HEK293T (cell line): ENCODE measurements around the gene SRP54.
"Not testable (repeated sequence)": the region's sequence is repeated elsewhere in the genome, so short reads cannot be mapped to it uniquely, and the experiment has no call there.

Experiments used
- CTCF ChIA-PET: fragments of 350-600 bp; formaldehyde crosslinking; extraction: SDS; loops from one replicate; lab custom pipeline; 2021; ENCODE audit warnings: antibody characterized with exemption, inconsistent platforms; lab: Yijun Ruan, JAX
- POLR2A ChIA-PET: fragments of 350-600 bp; formaldehyde crosslinking; extraction: SDS; loops from one replicate; lab custom pipeline; 2020; ENCODE audit warnings: antibody characterized with exemption, inconsistent platforms; lab: Yijun Ruan, JAX
- DNase-seq: peaks from one replicate; pipeline ENCODE4 v3.0.0; 2012; ENCODE audit warnings: mixed read lengths; ENCODE audit errors: extremely low spot score
- ARNT ChIP-seq: fragments of 450-650 bp; IDR thresholded peaks from 2 replicates; pipeline ENCODE4 v1.6.1; 2017; ENCODE audit warnings: mild to moderate bottlenecking
- BHLHE40 ChIP-seq: fragments of 450-650 bp; IDR thresholded peaks from 2 replicates; pipeline ENCODE4 v1.6.1; 2016; ENCODE audit warnings: mild to moderate bottlenecking, moderate library complexity, borderline replicate concordance
- CTBP1 ChIP-seq: fragments of 450-650 bp; IDR thresholded peaks from 2 replicates; pipeline ENCODE4 v1.6.1; 2016; ENCODE audit warnings: borderline replicate concordance
- ELF4 ChIP-seq: fragments of 450-650 bp; IDR thresholded peaks from 2 replicates; pipeline ENCODE4 v1.6.1; 2017; ENCODE audit warnings: antibody characterized with exemption
- FOXA1 ChIP-seq: fragments of 450-650 bp; IDR thresholded peaks from 2 replicates; pipeline ENCODE4 v1.6.1; 2016; ENCODE audit warnings: mild to moderate bottlenecking
- FOXK2 ChIP-seq: fragments of 450-650 bp; IDR thresholded peaks from 2 replicates; pipeline ENCODE4 v1.6.1; 2016; ENCODE audit warnings: mild to moderate bottlenecking
- FOXM1 ChIP-seq: fragments of 450-650 bp; IDR thresholded peaks from 2 replicates; pipeline ENCODE4 v1.6.1; 2017; ENCODE audit warnings: mild to moderate bottlenecking, borderline replicate concordance
- HDGF ChIP-seq: fragments of 450-650 bp; IDR thresholded peaks from 2 replicates; pipeline ENCODE4 v1.6.1; 2017; ENCODE audit warnings: antibody characterized with exemption, borderline replicate concordance
- L3MBTL2 ChIP-seq: fragments of 450-650 bp; conservative IDR thresholded peaks from 2 replicates; pipeline ENCODE4 v1.6.1; 2016; ENCODE audit warnings: mild to moderate bottlenecking
- LEF1 ChIP-seq: fragments of 450-650 bp; IDR thresholded peaks from 2 replicates; pipeline ENCODE4 v1.6.1; 2017; ENCODE audit warnings: mild to moderate bottlenecking, borderline replicate concordance
- NFRKB ChIP-seq: fragments of 450-650 bp; IDR thresholded peaks from 2 replicates; pipeline ENCODE4 v1.6.1; 2016; ENCODE audit warnings: mild to moderate bottlenecking, moderate library complexity
- SP1 ChIP-seq: fragments of 450-650 bp; IDR thresholded peaks from 2 replicates; pipeline ENCODE4 v1.6.1; 2017
- SUZ12 ChIP-seq: fragments of 450-650 bp; IDR thresholded peaks from 2 replicates; pipeline ENCODE4 v1.6.1; 2016; ENCODE audit warnings: mild to moderate bottlenecking
- TARDBP ChIP-seq: fragments of 450-650 bp; IDR thresholded peaks from 2 replicates; pipeline ENCODE4 v1.6.1; 2016
- ZNF384 ChIP-seq: fragments of 450-650 bp; IDR thresholded peaks from 2 replicates; pipeline ENCODE4 v1.6.1; 2016
- TF ChIP-seq, protein P1 (sequence below): fragments of 450-650 bp; IDR thresholded peaks from 2 replicates; pipeline ENCODE4 v1.6.1; 2016

The SRP54 gene

DNA sequence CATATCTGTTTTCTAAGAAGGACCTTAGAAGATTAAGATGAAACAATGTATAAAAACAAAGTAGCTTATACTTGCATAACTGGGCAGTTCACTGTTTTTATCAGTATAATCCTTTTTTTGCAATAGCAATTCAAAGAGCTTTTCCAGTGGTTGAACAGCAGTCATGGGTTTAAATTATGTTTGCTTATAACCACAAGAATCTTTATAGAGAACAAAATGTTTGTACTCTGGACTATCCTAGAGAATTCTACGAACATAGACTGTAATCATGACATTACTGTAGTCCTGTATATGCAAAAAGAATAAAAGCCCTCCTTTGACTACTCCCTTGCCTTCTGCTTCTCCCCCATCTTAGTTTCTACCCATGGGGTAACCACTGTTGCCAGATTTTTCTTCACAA is 69.0 kb downstream of the SRP54 start:
- ChIA-PET POLR2A (interaction anchor here (0.6 kb wide), 1 partner anchor 70 kb away, joined by 3 read pairs; the partner anchor contains the start of gene PPP2R3C), CTCF (interaction anchor here (0.7 kb wide), 1 partner anchor 70 kb away, joined by 3 read pairs; the partner anchor contains the start of gene PPP2R3C)
- TF ChIP-seq FOXK2 (no peak), FOXM1 (no peak), L3MBTL2 (no peak)
- DNase-seq, result no peak

DNA sequence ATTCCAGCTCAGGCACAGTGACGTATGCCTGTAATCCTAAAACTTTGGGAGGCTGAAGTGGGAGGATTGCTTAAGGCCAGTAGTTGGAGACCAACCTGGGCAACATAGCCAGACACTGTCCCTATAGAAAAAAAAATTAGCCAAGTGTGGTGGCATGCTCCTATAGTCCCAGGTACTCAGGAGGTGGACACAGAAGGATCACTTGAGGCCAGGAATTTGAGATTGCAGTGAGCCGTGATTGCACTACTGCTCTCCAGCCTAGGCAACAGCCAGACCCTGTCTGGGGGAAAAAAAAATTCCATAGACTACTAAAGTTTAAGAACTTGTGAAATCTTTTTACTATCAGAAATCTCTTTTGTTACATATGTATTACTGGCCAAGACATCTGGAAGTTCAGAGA is 69.8 kb downstream of the SRP54 start:
- TF ChIP-seq ELF4 (no peak), HDGF (no peak), TARDBP (no peak), L3MBTL2 (no peak), ZNF384 (no peak), CTBP1 (no peak), FOXA1 (no peak)
- POLR2A ChIA-PET, result no interaction called here
- CTCF ChIA-PET, result no interaction called here
- DNase-seq, result no peak

DNA sequence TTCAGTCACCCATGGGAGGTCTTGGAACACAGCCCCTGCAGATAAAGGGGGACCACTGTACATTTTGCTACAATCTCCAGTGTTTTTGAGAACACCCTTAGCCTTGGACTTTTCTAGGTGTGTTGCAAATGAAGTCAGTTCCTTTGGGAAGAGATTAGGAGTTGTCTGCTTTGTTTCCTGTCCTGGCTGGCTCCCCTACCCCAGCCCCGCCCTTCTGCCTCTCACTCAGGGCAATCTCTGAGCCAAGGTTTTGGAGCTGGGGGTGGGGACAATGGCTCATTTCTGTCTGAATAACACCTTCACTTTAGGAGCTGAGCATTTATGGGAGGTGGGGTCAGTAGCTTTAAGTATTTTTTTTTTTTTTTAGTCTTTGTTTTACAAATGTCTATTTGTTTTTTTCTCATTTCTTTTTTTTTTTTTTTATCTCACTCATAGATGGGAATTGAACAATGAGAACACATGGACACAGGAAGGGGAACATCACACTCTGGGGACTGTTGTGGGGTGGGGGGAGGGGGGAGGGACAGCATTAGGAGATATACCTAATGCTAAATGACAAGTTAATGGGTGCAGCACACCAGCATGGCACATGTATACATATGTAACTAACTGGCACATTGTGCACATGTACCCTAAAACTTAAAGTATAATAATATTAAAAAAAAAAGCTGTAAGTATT is 78.5 kb downstream of the SRP54 start:
- CTCF ChIA-PET, DNase-seq: not testable (repeated sequence)
- POLR2A ChIA-PET, result interaction anchor here (2.3 kb wide), 1 partner anchor 15 kb away, joined by 7 read pairs; the partner anchor contains the start of gene FAM177A1

DNA sequence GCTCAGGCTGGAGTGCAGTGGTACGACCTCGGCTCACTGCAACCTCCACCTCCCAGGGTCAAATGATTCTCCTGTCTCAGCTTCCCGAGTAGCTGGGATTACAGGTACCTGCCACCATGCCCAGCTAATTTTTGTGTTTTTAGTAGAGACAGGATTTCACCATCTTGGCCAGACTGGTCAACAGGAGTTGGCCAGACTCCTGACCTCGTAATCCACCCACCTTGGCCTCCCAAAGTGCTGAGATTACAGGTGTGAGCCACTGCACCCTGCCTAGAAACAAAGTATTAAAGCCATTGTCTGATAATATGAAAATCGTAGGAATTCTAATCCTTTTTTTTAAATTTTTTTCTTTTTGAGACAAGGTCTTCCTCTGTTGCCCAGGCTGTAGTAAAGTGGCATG is 82.9 kb downstream of the SRP54 start:
- CTCF ChIA-PET, DNase-seq, POLR2A ChIA-PET: not testable (repeated sequence)

DNA sequence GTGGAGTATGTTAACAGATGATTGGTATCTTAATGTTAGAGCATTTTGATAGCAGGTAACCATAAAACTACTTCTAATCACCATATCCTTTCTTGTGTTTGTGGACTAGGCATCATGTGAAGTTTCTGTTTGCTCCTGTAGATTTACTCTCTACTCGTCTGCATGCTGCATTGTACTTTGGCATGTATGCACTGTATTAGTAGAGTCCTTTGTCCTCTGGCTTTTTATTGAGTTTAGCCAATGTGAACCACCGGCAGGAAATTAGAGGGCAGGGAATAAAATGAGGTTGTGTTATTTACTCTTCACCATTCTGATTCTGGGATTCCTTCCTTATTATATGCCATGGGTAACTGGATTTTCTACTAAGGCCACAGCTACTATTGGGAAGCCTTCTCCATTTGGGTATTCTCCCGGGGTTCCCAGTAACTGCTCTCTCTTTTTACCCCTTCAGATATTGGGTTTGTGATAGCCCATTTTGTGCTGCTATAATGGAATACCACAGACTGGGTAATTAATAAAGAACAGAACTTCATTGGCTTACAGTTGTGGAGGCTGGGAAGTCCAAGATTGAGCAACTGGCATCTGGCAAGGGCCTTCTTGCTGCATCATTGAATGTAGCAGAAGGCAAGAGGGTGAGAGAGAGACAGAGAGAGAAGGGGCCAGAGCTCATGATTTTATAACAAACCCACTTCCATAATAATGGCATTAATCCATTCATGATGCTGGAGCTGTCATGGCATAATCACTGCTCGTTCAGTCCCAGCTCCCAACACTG is 85.6 kb downstream of the SRP54 start:
- TF ChIP-seq LEF1, result no peak
- TF ChIP-seq FOXA1, result no peak
- no peak for TF ChIP-seq HDGF
- TF ChIP-seq, protein P1, sequence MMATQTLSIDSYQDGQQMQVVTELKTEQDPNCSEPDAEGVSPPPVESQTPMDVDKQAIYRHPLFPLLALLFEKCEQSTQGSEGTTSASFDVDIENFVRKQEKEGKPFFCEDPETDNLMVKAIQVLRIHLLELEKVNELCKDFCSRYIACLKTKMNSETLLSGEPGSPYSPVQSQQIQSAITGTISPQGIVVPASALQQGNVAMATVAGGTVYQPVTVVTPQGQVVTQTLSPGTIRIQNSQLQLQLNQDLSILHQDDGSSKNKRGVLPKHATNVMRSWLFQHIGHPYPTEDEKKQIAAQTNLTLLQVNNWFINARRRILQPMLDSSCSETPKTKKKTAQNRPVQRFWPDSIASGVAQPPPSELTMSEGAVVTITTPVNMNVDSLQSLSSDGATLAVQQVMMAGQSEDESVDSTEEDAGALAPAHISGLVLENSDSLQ, result no peak
- no peak for TF ChIP-seq BHLHE40
- no peak for TF ChIP-seq FOXK2
- no peak for TF ChIP-seq TARDBP
- no peak for TF ChIP-seq SP1
- TF ChIP-seq FOXM1, result no peak
- no peak for TF ChIP-seq SUZ12
- no peak for TF ChIP-seq CTBP1
- no peak for TF ChIP-seq ARNT
- TF ChIP-seq L3MBTL2, result no peak
- no peak for TF ChIP-seq NFRKB
- TF ChIP-seq ZNF384, result no peak
- no peak for TF ChIP-seq ELF4
- CTCF ChIA-PET, result interaction anchor here (0.8 kb wide), 1 partner anchor 55 kb away, joined by 3 read pairs; no protein-coding TSS in a partner anchor
- POLR2A ChIA-PET, result interaction anchor here (1.1 kb wide), 1 partner anchor 21 kb away, joined by 3 read pairs; no protein-coding TSS in a partner anchor
- no peak for DNase-seq

DNA sequence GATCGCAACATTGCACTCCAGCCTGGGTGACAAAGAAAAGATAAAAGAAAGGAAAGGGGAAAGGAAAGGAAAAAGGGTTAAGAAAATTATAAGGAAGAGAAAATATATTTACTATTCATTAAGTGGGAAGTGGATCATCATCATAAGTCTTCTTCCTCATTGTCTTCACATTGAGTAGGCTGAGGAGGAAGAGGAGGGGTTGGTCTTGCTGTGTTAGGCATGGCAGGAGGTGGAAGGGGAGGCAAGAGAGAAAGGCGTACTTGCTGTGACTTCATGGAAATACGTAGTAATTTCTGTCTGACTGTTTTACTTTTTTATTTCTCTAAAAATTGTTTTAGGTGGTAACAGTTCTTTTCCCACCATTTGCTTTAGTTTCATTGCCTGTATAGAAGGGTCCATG is 89.4 kb downstream of the SRP54 start:
- CTCF ChIA-PET, result no interaction called here

DNA sequence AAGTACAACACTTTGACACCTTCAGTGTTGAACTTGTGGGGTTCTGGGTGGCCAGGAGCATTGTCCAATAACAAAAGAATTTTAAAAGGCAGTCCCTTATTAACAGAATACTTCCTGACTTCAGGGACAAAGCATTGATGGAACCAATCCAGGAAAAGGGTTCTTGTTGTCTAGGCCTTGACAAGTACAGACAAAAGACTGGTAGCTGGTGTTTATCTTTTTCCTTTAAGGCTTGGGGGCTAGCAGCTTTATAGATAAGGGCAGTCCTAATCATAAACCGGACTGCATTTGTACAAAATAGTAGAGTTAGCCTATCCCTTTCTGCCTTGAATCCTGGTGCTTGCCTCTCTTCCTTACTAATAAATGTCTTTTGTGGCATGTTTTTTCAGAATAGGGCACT is 90.7 kb downstream of the SRP54 start:
- TF ChIP-seq FOXK2 (no peak), ARNT (no peak), BHLHE40 (no peak), SP1 (no peak)
- TF ChIP-seq, protein P1, result no peak
- no peak for DNase-seq
- ChIA-PET CTCF (no interaction called here), POLR2A (no interaction called here)

More for the DNA sequence above, 89.4 kb downstream of the SRP54 start:
- POLR2A ChIA-PET, result no interaction called here
- no peak for DNase-seq
- TF ChIP-seq, protein P1, result no peak
- TF ChIP-seq L3MBTL2 (no peak), HDGF (no peak)
